Measurements from ENCODE around the gene ARL8B.

GRCh38 chr3:5219216-5219615 lies 97.1 kb downstream of the ARL8B start:
- TF ChIP-seq CTCF (optimal IDR thresholded peaks at IDR 0.05 in 1 of 3, IDR thresholded peaks at IDR 0.05 in 1 of 3, conservative IDR thresholded peaks at IDR 0.05 in 1 of 3; ENCODE audit: extremely low read depth in 1 of 3, insufficient read depth in 2 of 3, low read length in 3 of 3) (no peak), EZH2 (IDR thresholded peaks at IDR 0.05; ENCODE audit: low read length) (no peak)

Measured in keratinocyte (primary cell).